ENCODE data around the gene ADGB. TPM values are rescaled to one million over a fixed set of nuclear protein-coding genes. Genes with fewer than 3 reads are reported as not detected.

Gene ADGB
- total RNA-seq, 2 experiments from 2014 or later: not detected

DNA sequence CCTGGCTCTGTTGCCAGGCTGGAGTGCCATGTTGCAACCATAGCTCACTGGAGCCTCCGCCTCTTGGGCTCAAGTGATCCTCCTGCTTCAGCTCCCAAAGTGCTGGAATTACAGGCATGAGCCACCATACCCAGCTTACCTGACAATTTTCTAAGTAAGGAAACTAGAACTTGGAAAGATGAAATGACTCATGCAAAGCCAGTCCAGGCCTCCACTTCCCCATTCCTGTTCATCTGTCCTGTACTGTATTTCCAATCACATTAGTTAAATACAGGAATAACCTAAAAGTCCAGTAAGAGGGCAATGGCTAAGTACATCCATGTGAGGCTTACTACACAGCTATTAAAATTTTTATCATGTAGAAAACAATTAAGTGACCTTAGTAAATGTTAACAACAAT lies 8.3 kb upstream of the ADGB start:
- CTCF ChIA-PET: no interaction called here
- no peaks in the 10 kb centered on the region for H3K36me3 Mint-ChIP-seq (ENCODE audit: low read depth)
- no peaks in the 10 kb centered on the region for H3K4me1 Mint-ChIP-seq (ENCODE audit: low read depth)
- POLR2A ChIA-PET: no interaction called here
- H3K9me3 Mint-ChIP-seq (ENCODE audit: insufficient read depth): no peaks in the 10 kb centered on the region
- H3K4me3 Mint-ChIP-seq: no peak overlapping the region
- ATAC-seq (no peak), DNase-seq (no peak)
- H3K27ac Mint-ChIP-seq: no peak overlapping the region
- no peaks in the 10 kb centered on the region for H3K27me3 Mint-ChIP-seq (ENCODE audit: low read depth)

DNA sequence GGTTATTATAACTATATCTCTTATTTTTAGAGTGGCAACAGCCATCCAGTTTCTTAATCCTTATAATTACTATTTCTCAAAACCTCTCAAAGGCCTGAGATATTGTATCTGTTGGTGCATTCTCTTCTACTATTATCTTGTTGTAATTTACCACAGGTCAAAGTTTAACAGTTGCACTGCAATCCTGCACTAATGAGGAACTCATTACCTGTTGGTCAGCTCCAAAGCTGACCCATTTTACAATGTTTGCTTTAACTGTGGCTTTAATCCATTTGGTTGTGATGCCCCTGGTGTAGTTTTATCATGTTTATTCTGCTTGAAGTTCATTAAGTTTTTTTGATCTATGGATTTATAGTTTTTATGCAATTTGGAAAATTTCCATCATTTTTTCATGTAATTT lies 6.3 kb upstream of the ADGB start:
- H3K36me3 Mint-ChIP-seq (ENCODE audit: low read depth): no peaks in the 10 kb centered on the region
- H3K4me1 Mint-ChIP-seq (ENCODE audit: low read depth): no peaks in the 10 kb centered on the region
- DNase-seq: no peak
- H3K4me3 Mint-ChIP-seq: no peak overlapping the region
- POLR2A ChIA-PET: no interaction called here
- H3K27me3 Mint-ChIP-seq (ENCODE audit: low read depth): no peaks in the 10 kb centered on the region
- no peak overlapping the region for H3K27ac Mint-ChIP-seq
- no peak for ATAC-seq
- CTCF ChIA-PET: no interaction called here
- H3K9me3 Mint-ChIP-seq (ENCODE audit: insufficient read depth): no peaks in the 10 kb centered on the region

DNA sequence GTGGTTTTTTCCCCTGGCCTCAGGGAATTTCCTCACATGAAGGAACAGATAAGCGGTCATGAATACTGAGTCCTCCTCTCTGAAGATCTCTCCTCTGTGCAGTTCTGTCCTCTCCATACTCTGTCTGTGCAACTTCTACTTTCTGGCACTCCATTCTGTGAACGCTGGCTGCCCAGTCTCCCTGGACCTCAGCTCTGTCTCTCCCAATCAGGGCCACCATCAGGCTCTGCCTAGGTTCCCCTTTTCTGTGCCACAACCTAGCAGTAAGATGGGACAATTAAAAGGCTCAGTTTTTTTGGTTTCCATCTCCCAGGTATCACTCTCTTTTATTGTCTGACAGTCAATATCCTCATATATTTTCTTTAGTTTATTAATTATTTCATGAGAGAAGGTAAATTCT lies 4.8 kb upstream of the ADGB start:
- POLR2A ChIA-PET: no interaction called here
- peaks cover 5% of the 10 kb centered on the region for H3K27me3 Mint-ChIP-seq (ENCODE audit: low read depth)
- H3K4me3 Mint-ChIP-seq: no peak overlapping the region
- no peaks in the 10 kb centered on the region for H3K9me3 Mint-ChIP-seq (ENCODE audit: insufficient read depth)
- no peaks in the 10 kb centered on the region for H3K36me3 Mint-ChIP-seq (ENCODE audit: low read depth)
- H3K4me1 Mint-ChIP-seq (ENCODE audit: low read depth): peaks cover 2% of the 10 kb centered on the region
- no peak overlapping the region for H3K27ac Mint-ChIP-seq
- ATAC-seq (no peak), DNase-seq (no peak)
- CTCF ChIA-PET: no interaction called here

DNA sequence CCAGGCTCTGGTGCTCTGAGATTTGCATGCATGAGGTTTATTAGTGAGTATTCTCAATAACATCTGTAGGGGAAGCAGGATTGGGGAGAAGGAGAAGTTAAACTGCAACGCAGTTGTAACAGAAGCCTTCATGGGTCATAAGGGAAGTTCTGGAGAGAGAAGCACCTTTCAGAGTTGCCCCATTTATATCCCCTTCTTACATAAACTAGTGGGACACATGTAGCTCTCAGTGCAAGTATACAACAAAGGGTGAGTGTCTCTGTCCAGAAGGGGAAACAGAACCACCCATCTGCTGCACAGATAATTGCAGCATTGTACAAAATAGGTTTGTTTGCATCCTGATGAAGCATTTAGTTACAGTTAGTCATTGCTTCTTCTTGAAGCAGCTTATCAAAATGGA lies 4.3 kb upstream of the ADGB start:
- peaks cover 4% of the 10 kb centered on the region for H3K4me1 Mint-ChIP-seq (ENCODE audit: low read depth)
- CTCF ChIA-PET: no interaction called here
- ATAC-seq: no peak
- peaks cover 8% of the 10 kb centered on the region for H3K27me3 Mint-ChIP-seq (ENCODE audit: low read depth)
- no peaks in the 10 kb centered on the region for H3K36me3 Mint-ChIP-seq (ENCODE audit: low read depth)
- no peak overlapping the region for H3K27ac Mint-ChIP-seq
- no peak overlapping the region for H3K4me3 Mint-ChIP-seq
- POLR2A ChIA-PET: no interaction called here
- H3K9me3 Mint-ChIP-seq (ENCODE audit: insufficient read depth): no peaks in the 10 kb centered on the region
- DNase-seq: no peak

DNA sequence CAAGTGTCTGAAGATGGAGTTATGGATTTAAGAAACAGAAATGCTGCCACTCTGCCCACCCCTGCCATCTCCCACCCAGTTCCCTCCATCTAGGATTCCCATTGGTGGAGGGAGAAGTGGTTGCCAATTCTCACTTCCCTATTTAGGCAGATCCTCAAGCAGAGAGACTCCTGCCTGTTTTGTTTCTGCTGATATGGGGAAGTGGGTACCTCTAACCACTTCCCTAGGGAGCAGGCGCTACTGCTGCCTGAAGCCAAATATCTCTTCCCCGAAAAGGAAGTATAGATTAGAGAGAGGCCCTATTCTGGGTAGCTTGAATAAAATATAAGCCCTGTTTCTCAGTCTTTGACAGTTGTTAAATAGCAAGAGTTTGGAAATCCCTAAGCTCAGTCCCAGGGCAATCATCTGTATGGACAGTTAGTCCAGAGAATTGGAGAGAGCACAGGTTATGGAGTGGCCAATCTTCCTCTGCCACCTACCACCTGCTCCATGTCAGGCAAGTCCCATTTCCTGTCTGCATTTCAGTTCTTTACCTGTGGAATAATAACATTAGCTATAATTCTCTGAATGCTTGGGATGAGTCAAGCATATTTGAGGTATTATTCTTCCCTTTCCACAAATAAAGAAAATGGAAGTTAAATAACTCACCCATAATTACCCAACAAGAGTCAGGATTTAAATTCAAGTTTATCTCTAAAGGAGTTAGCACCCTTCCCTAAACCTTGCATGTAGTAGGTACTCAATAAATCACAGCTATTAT lies 2.6 kb upstream of the ADGB start:
- peaks cover 4% of the 10 kb centered on the region for H3K4me1 Mint-ChIP-seq (ENCODE audit: low read depth)
- no peak overlapping the region for H3K4me3 Mint-ChIP-seq
- no peaks in the 10 kb centered on the region for H3K9me3 Mint-ChIP-seq (ENCODE audit: insufficient read depth)
- no peaks in the 10 kb centered on the region for H3K36me3 Mint-ChIP-seq (ENCODE audit: low read depth)
- ChIA-PET POLR2A (no interaction called here), CTCF (no interaction called here)
- no peak for ATAC-seq
- no peak overlapping the region for H3K27ac Mint-ChIP-seq
- no peak for DNase-seq
- H3K27me3 Mint-ChIP-seq (ENCODE audit: low read depth): peaks cover 8% of the 10 kb centered on the region

DNA sequence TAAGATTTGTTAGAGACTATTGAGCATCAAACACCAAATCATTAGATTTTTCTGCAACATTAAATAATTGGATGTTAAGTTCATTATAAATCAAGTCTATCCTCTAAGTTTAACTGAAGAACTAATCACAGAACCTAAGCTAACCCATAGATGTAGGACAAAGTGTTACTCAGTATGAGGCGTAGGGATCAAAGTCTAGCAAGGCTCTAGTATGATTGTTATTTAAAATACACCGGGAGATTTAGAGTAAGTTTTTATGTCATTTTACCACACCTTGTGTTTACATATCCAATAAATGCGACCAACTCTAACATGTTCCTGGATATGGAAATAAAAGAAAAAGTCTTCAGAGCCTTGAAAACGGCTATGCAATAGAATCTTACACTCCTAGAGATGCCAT lies 2.6 kb downstream of the ADGB start:
- POLR2A ChIA-PET: no interaction called here
- no peaks in the 10 kb centered on the region for H3K9me3 Mint-ChIP-seq (ENCODE audit: insufficient read depth)
- no peak overlapping the region for H3K27ac Mint-ChIP-seq
- peaks cover 4% of the 10 kb centered on the region for H3K4me1 Mint-ChIP-seq (ENCODE audit: low read depth)
- no peaks in the 10 kb centered on the region for H3K36me3 Mint-ChIP-seq (ENCODE audit: low read depth)
- CTCF ChIA-PET: no interaction called here
- peaks cover 8% of the 10 kb centered on the region for H3K27me3 Mint-ChIP-seq (ENCODE audit: low read depth)
- ATAC-seq (no peak), DNase-seq (no peak)
- no peak overlapping the region for H3K4me3 Mint-ChIP-seq

DNA sequence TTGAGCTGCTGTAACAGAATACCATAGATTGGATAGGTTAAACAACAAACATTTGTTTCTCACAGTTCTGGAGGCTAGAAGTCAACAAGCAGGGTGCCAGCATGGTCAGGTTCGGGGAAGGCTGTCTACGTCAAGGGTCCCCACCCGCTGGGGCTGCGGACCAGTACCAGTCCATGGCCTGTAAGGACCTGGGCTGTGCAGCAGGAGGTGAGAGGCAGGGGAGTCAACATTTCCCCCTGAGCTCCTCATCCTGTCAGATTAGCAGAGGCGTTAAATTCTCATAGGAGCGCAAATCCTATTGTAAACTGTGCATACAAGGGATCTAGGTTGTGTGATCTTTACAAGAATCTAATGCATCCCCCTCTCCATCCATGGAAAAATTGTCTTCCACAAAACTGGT lies 3.8 kb downstream of the ADGB start:
- Mint-ChIP-seq H3K36me3 (ENCODE audit: low read depth) (no peaks in the 10 kb centered on the region), H3K4me3 (no peak overlapping the region), H3K4me1 (ENCODE audit: low read depth) (peaks cover 4% of the 10 kb centered on the region), H3K27ac (no peak overlapping the region), H3K9me3 (ENCODE audit: insufficient read depth) (no peaks in the 10 kb centered on the region), H3K27me3 (ENCODE audit: low read depth) (peaks cover 8% of the 10 kb centered on the region)
- ATAC-seq (no peak), DNase-seq (no peak)
- ChIA-PET POLR2A (no interaction called here), CTCF (no interaction called here)

DNA sequence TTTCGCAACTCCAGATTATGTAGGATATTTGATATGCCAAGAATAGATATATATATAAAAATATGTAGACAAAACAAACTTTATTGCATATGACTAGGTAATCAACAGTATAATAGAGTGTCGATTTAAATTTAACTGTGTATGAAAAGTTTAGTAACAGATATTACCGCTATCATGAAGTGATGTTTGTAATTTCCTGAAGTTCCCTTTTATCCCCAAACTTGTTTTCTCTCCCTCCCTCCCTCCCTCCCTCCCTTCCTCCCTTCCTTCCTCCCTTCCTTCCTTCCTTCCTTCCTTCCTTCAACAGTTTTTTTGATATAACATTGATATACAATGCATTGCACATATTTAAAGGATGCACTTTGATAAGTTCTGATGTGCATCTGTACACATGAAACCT lies 15.2 kb downstream of the ADGB start:
- Mint-ChIP-seq H3K27ac (no peak overlapping the region), H3K36me3 (ENCODE audit: low read depth) (no peaks in the 10 kb centered on the region), H3K27me3 (ENCODE audit: low read depth) (no peaks in the 10 kb centered on the region), H3K4me3 (no peak overlapping the region), H3K9me3 (ENCODE audit: insufficient read depth) (no peaks in the 10 kb centered on the region), H3K4me1 (ENCODE audit: low read depth) (no peaks in the 10 kb centered on the region)
- ChIA-PET POLR2A (no interaction called here), CTCF (no interaction called here)
- DNase-seq: no peak
- no peak for ATAC-seq

DNA sequence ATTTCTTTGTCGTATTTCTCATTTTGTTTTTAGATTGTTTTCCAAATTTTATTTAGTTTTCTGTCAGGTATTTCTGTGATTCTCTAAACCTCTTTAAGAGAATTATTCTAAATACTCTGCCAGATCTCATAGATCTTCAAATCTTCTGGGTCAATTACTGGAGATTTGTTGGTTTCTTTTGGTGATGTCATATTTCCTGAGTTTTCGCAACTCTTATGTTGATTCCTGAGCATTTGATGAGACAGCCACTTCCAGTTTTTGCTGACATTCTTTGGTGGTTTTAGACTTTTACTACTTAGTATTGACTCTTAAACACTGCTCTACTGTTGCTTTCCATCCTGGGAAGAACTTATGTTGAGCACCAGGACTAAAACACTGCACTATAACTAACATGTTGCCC lies 21.9 kb downstream of the ADGB start:
- H3K27me3 Mint-ChIP-seq (ENCODE audit: low read depth): no peaks in the 10 kb centered on the region
- H3K36me3 Mint-ChIP-seq (ENCODE audit: low read depth): no peaks in the 10 kb centered on the region
- POLR2A ChIA-PET: no interaction called here
- no peaks in the 10 kb centered on the region for H3K4me1 Mint-ChIP-seq (ENCODE audit: low read depth)
- CTCF ChIA-PET: no interaction called here
- H3K4me3 Mint-ChIP-seq: no peak overlapping the region
- no peak for DNase-seq
- ATAC-seq: no peak
- H3K27ac Mint-ChIP-seq: no peak overlapping the region
- H3K9me3 Mint-ChIP-seq (ENCODE audit: insufficient read depth): no peaks in the 10 kb centered on the region

DNA sequence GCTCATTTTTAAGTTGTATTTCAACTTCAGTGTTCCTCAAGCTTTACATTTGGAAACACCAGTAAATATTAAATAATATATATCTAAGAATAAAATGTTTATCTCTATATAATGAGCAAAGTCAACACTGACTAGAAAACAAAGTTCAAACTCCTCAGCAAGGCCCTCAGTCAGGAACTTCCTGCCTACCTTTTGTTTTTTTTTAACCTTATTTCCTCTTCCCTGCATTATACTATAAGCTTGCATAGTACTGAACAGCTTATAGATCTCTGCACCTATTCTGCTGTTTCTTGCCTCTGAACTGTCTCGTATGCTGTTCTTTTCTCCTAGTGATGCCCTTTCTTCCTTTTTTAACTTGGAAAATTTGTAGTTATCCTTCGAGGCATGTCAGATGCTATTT lies 29.6 kb downstream of the ADGB start:
- no peak for ATAC-seq
- no peak overlapping the region for H3K27ac Mint-ChIP-seq
- no peak overlapping the region for H3K4me3 Mint-ChIP-seq
- no peaks in the 10 kb centered on the region for H3K27me3 Mint-ChIP-seq (ENCODE audit: low read depth)
- DNase-seq: no peak
- H3K9me3 Mint-ChIP-seq (ENCODE audit: insufficient read depth): no peaks in the 10 kb centered on the region
- ChIA-PET POLR2A (no interaction called here), CTCF (no interaction called here)
- no peaks in the 10 kb centered on the region for H3K36me3 Mint-ChIP-seq (ENCODE audit: low read depth)
- H3K4me1 Mint-ChIP-seq (ENCODE audit: low read depth): no peaks in the 10 kb centered on the region

DNA sequence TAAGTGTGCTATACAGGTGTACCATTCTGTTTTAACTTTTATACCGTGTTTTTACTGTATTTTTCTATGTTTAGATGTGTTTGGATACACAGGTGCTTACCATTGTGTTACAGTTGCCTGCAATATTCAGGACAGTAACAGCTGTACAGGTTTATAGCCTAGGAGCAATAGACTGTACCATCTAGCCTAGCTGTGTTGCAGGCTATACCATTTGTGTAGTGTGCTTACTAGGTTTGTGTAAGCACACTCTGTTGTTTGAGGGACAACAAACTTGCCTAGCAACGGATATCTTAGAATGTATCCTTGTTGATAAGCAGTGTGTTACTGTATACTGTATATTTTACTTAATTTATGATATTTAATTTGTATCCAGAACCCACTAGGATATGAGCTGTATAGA lies 35.2 kb downstream of the ADGB start:
- Mint-ChIP-seq H3K9me3 (ENCODE audit: insufficient read depth) (no peaks in the 10 kb centered on the region), H3K4me1 (ENCODE audit: low read depth) (no peaks in the 10 kb centered on the region), H3K27me3 (ENCODE audit: low read depth) (no peaks in the 10 kb centered on the region), H3K36me3 (ENCODE audit: low read depth) (no peaks in the 10 kb centered on the region), H3K4me3 (no peak overlapping the region), H3K27ac (no peak overlapping the region)
- POLR2A ChIA-PET: no interaction called here
- no peak for DNase-seq
- ATAC-seq: no peak
- CTCF ChIA-PET: no interaction called here

DNA sequence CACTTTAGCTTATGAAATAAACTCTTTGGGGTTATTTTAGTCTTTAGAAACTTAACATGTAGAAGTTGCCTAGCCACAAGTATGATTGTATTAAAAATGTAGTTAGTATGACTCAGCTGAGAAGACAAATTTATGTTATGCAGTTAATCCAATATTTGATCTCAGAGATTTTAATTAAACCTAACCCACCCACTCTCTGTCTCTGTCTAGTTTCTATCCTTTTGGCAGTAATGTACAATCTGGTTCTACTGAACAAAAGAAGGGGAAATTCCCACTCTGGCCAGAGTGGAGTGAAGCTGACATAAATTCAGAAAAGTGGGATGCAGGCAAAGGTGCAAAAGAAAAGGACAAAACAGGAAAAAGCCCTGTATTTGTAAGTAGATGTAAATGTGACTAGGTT lies 36.4 kb downstream of the ADGB start:
- ATAC-seq (no peak), DNase-seq (no peak)
- ChIA-PET CTCF (no interaction called here), POLR2A (no interaction called here)
- no peaks in the 10 kb centered on the region for H3K9me3 Mint-ChIP-seq (ENCODE audit: insufficient read depth)
- no peaks in the 10 kb centered on the region for H3K27me3 Mint-ChIP-seq (ENCODE audit: low read depth)
- no peaks in the 10 kb centered on the region for H3K4me1 Mint-ChIP-seq (ENCODE audit: low read depth)
- no peak overlapping the region for H3K4me3 Mint-ChIP-seq
- no peaks in the 10 kb centered on the region for H3K36me3 Mint-ChIP-seq (ENCODE audit: low read depth)
- no peak overlapping the region for H3K27ac Mint-ChIP-seq

DNA sequence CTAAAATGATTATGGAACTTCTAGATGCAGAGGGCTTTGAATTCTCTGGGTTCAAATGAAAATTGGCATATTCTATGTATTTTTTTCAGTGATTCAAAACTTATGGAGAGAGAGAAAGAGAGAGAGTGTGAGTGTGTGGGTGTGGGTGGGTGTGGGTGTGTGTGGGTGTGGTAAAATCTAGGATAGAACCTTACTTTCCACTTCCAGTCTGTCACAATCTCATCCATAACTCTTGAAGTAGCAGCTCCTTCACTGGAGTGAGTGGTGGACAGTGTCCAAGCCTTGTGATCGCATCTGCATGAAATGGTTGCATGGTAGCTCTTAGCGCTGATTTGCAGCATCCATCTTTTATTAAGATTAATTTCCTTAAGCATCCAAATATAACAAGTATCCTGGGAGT lies 37.7 kb downstream of the ADGB start:
- H3K27ac Mint-ChIP-seq: no peak overlapping the region
- no peak for ATAC-seq
- ChIA-PET CTCF (no interaction called here), POLR2A (no interaction called here)
- no peaks in the 10 kb centered on the region for H3K27me3 Mint-ChIP-seq (ENCODE audit: low read depth)
- H3K9me3 Mint-ChIP-seq (ENCODE audit: insufficient read depth): no peaks in the 10 kb centered on the region
- no peaks in the 10 kb centered on the region for H3K4me1 Mint-ChIP-seq (ENCODE audit: low read depth)
- no peak overlapping the region for H3K4me3 Mint-ChIP-seq
- no peak for DNase-seq
- no peaks in the 10 kb centered on the region for H3K36me3 Mint-ChIP-seq (ENCODE audit: low read depth)
